Adipose tissue (tissue), 3 donors: Measurements from ENCODE around the gene NLGN1. TPM values are rescaled to one million over a fixed set of nuclear protein-coding genes. Genes with fewer than 3 reads are reported as not detected.

ENCODE experiments used
- H3K27ac ChIP-seq: one replicate; pipeline ENCODE4 v1.5.1; 2013; ENCODE audit warnings: low read depth, low read length
- WGBS, 3 donors: extraction: QIAGEN DNeasy Blood & Tissue Kit; methylation state at CpG; one replicate each; pipeline ENCODE4 v1.1.7; 2013; 5-methylcytosine and 5-hydroxymethylcytosine counted together
- polyA plus RNA-seq, 3 donors: library from polyadenylated mRNA; stranded (reverse); fragments of 200-250 nt; gene quantifications; one replicate each; pipeline ENCODE4 v1.2.3, GENCODE V29; 2013
- donor health status: healthy with polysubstance abuse.
- donor health status: Bipolar disorder and iron deficiency.
- donor health status: healthy.

Gene NLGN1
- polyA plus RNA-seq, 3 donors = 0.23 to 1.8 (median 1.0) TPM

- WGBS, 3 donors = 77 to 82% (median 82%) methylated on average over 4 of the region's 4 CpGs
- H3K27ac ChIP-seq = no peak overlapping the region
Observed at GRCh38 chr3:173838644-173839043, 441.1 kb downstream of the NLGN1 start.

GRCh38 chr3:173839859-173840258 is 442.3 kb downstream of the NLGN1 start:
- WGBS, 3 donors = 61 to 78% (median 63%) methylated on average over 3 of the region's 3 CpGs
- H3K27ac ChIP-seq = no peak overlapping the region

- 39 to 90% (median 80%) methylated on average over 1 of the region's 1 CpG for WGBS, 3 donors
- H3K27ac ChIP-seq = no peak overlapping the region
Observed at GRCh38 chr3:173841334-173841733, 443.8 kb downstream of the NLGN1 start.

- WGBS, 3 donors = 65 to 83% (median 80%) methylated on average over 3 of the region's 3 CpGs
- no peak overlapping the region for H3K27ac ChIP-seq
Observed at GRCh38 chr3:173843060-173843459, 445.5 kb downstream of the NLGN1 start.

GRCh38 chr3:173846584-173846983 is 449.0 kb downstream of the NLGN1 start:
- no peak overlapping the region for H3K27ac ChIP-seq
- WGBS, 3 donors = 35 to 82% (median 79%) methylated on average over 2 of the region's 2 CpGs

GRCh38 chr3:173849489-173849888 is 451.9 kb downstream of the NLGN1 start:
- no peak overlapping the region for H3K27ac ChIP-seq
- 59 to 73% (median 68%) methylated on average over 4 of the region's 4 CpGs for WGBS, 3 donors

DNA sequence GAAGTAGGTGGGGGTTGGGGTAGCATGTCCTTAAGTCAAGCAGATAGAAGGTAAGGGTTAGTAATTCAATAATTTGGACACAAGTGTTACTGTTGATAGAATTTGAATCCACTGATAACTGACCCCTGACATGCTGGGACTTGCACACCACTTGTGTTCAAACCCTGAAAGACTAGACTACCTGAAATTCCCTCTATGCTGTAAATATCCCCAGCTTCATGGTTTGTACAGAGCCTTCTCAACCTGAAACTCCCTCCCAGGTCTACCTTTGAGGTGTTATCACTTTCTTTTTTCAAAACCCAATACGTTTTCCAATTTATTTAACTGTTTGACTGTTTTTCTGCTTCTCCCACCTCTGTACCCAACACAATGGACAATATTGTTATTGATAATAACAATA is 459.6 kb downstream of the NLGN1 start:
- H3K27ac ChIP-seq = no peak overlapping the region
- WGBS, 3 donors = 59 to 71% (median 68%) methylated on average over 1 of the region's 1 CpG

GRCh38 chr3:173862701-173863100 is 465.2 kb downstream of the NLGN1 start:
- WGBS, 3 donors = 86 to 96% (median 95%) methylated on average over 1 of the region's 1 CpG
- H3K27ac ChIP-seq = no peak overlapping the region

- 82 to 88% (median 86%) methylated on average over 2 of the region's 2 CpGs for WGBS, 3 donors
- no peak overlapping the region for H3K27ac ChIP-seq
Observed at GRCh38 chr3:173863551-173863950, 466.0 kb downstream of the NLGN1 start.

DNA sequence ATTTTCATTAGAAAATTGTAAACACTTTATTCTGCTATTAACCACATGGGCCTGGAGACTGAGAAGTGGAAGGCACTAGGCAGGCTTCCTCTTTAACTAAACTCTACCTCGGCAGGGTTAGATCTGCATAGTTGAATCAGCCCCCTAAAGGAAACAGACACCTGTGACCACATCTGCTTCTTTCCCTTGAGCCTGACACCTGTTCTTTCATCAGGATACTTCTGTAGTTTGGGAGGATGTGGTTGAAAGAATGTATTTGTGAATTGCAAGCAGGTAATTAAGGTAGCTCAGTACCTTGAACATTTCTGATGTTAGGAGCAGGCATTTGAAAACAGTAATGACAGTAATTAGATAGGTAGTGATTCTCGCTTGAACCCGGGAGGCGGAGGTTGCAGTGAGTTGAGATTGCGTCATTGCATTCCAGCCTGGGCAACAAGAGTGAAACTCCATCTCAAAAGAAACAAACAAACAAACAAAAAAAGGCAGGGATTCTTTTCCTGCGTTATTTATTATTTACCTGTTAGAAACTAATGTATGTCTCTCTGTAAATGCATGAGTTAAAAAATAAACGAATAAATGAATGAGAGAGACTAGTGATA is 468.5 kb downstream of the NLGN1 start:
- no peak overlapping the region for H3K27ac ChIP-seq
- 37 to 77% (median 70%) methylated on average over 7 of the region's 7 CpGs for WGBS, 3 donors

- 55 to 77% (median 76%) methylated on average over 3 of the region's 3 CpGs for WGBS, 3 donors
- H3K27ac ChIP-seq = no peak overlapping the region
Observed at GRCh38 chr3:173869766-173870165, 472.2 kb downstream of the NLGN1 start.

DNA sequence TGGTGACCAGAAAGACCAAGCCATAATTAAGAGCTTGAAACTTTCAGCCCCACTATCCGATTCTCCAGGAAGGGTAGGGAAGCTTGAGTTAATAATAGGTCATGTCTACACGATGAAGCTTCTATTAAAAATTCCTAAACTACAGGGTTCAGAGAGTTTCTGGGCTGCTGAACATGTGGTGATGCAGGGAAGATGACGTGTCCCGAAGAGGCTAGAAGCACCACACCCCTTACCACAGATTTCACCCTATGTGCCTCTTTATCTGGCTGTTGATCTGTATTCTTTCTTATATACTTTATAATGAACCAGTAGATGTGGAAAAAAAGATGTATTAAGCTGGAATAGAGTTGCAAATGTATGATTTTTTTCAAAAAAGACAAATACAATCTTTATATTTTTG is 473.4 kb downstream of the NLGN1 start:
- no peak overlapping the region for H3K27ac ChIP-seq
- WGBS, 3 donors = 82 to 93% (median 92%) methylated on average over 4 of the region's 4 CpGs

DNA sequence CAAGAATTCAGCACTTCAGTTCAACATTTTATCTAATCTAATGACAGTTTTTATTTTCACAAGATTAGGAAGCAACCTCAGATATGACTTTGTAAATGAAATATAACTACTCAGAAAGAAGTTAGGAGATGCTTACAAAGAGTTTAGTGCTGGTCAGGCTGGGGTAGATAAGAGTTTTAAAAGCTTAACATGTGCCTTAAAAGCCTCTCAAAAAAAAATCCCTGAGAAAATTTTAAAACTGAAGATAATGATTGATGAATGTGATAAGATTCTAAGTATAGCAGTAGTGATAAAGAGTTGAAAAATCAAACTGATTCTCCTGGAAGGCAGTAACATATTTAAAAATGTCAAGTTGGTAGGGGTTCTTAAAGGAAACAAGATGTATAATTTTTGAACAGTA is 478.2 kb downstream of the NLGN1 start:
- H3K27ac ChIP-seq = no peak overlapping the region

- no peak overlapping the region for H3K27ac ChIP-seq
Observed at GRCh38 chr3:173876476-173876875, 478.9 kb downstream of the NLGN1 start.

DNA sequence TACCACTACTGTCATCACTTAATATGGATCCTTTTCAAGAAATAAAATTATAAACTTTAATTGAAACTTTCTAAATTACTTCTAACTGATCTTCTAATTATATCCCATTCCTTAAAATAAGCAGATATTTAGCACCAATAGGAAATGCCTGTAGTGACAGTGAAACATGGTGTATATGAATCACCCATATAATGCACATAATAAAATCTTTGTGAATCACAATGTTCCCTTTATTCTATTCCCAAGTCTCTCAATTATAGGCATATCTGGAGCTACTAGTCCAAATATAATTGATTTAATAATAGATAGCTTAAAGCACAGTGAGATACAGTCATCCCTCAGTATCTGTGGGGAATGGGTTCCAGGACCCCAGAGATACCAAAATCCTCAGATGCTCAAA is 490.3 kb downstream of the NLGN1 start:
- H3K27ac ChIP-seq = no peak overlapping the region

DNA sequence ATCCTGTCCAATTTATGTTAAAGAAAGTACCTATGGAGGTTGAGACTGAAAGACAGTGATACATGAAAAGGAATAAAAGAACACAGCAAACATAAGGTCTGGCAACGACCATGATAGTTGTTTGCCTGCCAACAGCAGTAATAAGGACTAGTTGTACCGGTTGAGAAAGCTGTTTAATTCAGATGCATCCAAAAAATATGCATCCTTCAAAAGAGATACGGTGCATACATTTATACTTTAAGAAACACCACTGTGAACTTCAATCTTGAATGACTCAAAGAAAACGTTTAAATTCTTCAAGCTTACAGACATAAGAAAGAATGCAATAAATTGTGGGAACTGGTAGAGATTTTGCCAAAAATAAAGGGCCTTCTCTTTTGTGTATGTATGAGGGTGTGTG is 492.1 kb downstream of the NLGN1 start:
- 49 to 63% (median 52%) methylated on average over 4 of the region's 4 CpGs for WGBS, 3 donors

DNA sequence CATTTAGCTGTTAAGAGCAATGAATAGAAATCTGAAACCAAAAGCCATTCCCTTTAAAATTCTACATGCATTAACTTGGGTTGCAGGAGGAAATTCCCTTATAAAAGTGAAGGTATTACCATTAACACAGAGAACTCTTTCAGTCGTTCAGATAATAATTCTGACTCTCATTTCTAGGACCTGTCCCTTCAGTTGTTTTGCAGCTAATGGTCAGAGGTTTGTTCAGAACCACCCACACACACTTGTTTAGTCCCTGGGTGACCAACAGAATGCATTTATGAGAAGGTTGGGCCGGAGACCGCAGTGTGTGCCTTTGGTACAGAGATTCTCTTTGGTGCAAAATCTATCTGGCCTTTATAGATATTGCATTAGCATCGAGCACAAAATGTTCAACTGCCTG is 492.5 kb downstream of the NLGN1 start:
- H3K27ac ChIP-seq = no peak overlapping the region
- WGBS, 3 donors = 77 to 83% (median 82%) methylated on average over 4 of the region's 4 CpGs

More for the DNA sequence above, 492.1 kb downstream of the NLGN1 start:
- no peak overlapping the region for H3K27ac ChIP-seq

- no peak overlapping the region for H3K27ac ChIP-seq
- 86 to 90% (median 89%) methylated on average over 4 of the region's 4 CpGs for WGBS, 3 donors
Observed at GRCh38 chr3:173891272-173892100, 493.9 kb downstream of the NLGN1 start.

GRCh38 chr3:173892547-173892946 is 495.0 kb downstream of the NLGN1 start:
- no peak overlapping the region for H3K27ac ChIP-seq
- WGBS, 3 donors = 35 to 53% (median 43%) methylated on average over 4 of the region's 4 CpGs

GRCh38 chr3:173893066-173893465 is 495.5 kb downstream of the NLGN1 start:
- no peak overlapping the region for H3K27ac ChIP-seq
- WGBS, 3 donors = 80 to 81% (median 81%) methylated on average over 4 of the region's 4 CpGs
